Adrenal gland (tissue), 12 donors: ENCODE data around the gene FOLR1. TPM values are rescaled to one million over a fixed set of nuclear protein-coding genes. Genes with fewer than 3 reads are reported as not detected.
"Not testable (repeated sequence)": the region's sequence is repeated elsewhere in the genome, so short reads cannot be mapped to it uniquely, and the experiment has no call there.

Experiments
- DNase-seq, 7 donors: peaks; one replicate each; pipeline ENCODE4 v3.0.0-alpha.2; 2019 to 2020
- H3K27ac ChIP-seq, 5 donors: fragments of 200-600 bp; sonication (generic) in 4 of 5; 1 replicate in 3 of 5; 2 replicates in 2 of 5; pipeline versions ENCODE4 v1.5.1 to v1.8.0; 2016 to 2020; ENCODE audit warnings: mild to moderate bottlenecking in 1 of 5
- H3K27me3 ChIP-seq: fragments of 200-600 bp; 2 replicates; pipeline ENCODE4 v1.8.0; 2021
- H3K36me3 ChIP-seq, 2 donors: fragments of 200-600 bp; replicated peaks in 1 of 2; 1 replicate in 1 of 2; 2 replicates in 1 of 2; pipeline versions ENCODE4 v1.5.1 to v1.8.0; 2018 to 2022
- H3K4me1 ChIP-seq, 2 donors: fragments of 200-600 bp; replicated peaks in 1 of 2; 1 replicate in 1 of 2; 2 replicates in 1 of 2; pipeline versions ENCODE4 v1.5.1 to v1.8.0; 2018 to 2021
- H3K4me3 ChIP-seq, 4 donors: fragments of 200-600 bp; sonication (generic) in 3 of 4; one replicate each; pipeline ENCODE4 v1.5.1; 2016 to 2018
- H3K9me3 ChIP-seq, 3 donors: fragments of 200-600 bp; sonication (generic) in 1 of 3; replicated peaks in 1 of 3; 1 replicate in 2 of 3; 2 replicates in 1 of 3; pipeline versions ENCODE4 v1.5.1 to v1.8.0; 2016 to 2021
- CTCF ChIP-seq, 6 experiments: fragments of 450-650 bp in 4 of 6; fragments of 200-600 bp in 2 of 6; sonication (generic) in 1 of 6; IDR thresholded peaks; 1 replicate in 5 of 6; 2 replicates in 1 of 6; pipeline versions ENCODE4 v1.5.1 to v1.8.0; 2016 to 2021; ENCODE audit warnings: antibody characterized with exemption in 6 of 6, mild to moderate bottlenecking in 2 of 6, moderate library complexity in 1 of 6
- POLR2A ChIP-seq, 2 donors: fragments of 450-650 bp; IDR thresholded peaks; one replicate each; pipeline ENCODE4 v1.6.1; 2017; ENCODE audit warnings: antibody characterized with exemption in 2 of 2, mild to moderate bottlenecking in 2 of 2, moderate library complexity in 1 of 2
- WGBS, 4 donors: extraction: QIAGEN DNeasy Blood & Tissue Kit in 2 of 4; methylation state at CpG; one replicate each; pipeline versions ENCODE4 v1.1.5 to v1.1.7; 2013 to 2017; 5-methylcytosine and 5-hydroxymethylcytosine counted together
- intact Hi-C, 2 donors: fragments of 100-400 bp; cut with DNase I; formaldehyde crosslinking; loops; one replicate each; pipeline versions ENCODE4 v1.14.1 to v1.15.0; 2022 to 2023
- polyA plus RNA-seq, 3 donors: library from polyadenylated mRNA; stranded (reverse); fragments of 200-250 nt in 2 of 3; fragments of 350-450 nt in 1 of 3; fragmentation: Illumina TruSeq in 1 of 3; extraction: RNeasy Lipid Tissue Mini Kit (QIAGEN cat#74804) in 1 of 3; gene quantifications; one replicate each; pipeline ENCODE4 v1.2.3, GENCODE V29; 2013 to 2014
- total RNA-seq, 9 donors: library from RNA; depleted of rRNA in 4 of 9; stranded (reverse); fragments of >200 nt in 4 of 9; fragments of 120-200 nt in 1 of 9; fragmentation: NEBNext Ultra II Directional in 1 of 9; extraction: Animal tissue kit (Norgen Biotek cat#: 25700) in 1 of 9; gene quantifications; one replicate each; pipeline versions ENCODE4 v1.1.0 to v1.2.4, GENCODE V29; 2013 to 2023
- donor health status: healthy with polysubstance abuse.
- donor health status: Bipolar disorder and iron deficiency.
- donor health status: DM: yes; HTN: yes; CAD: no.
- donor health status: DM: no; HTN: no; CAD: no.
- donor health status: DM: no; HTN: no; CAD: no.
- donor health status: DM: yes; HTN: yes; CAD: no.

FOLR1 gene
- total and polyA plus RNA-seq, 12 donors, result 0.57 to 7.2 (median 1.4) TPM

GRCh38 chr11:72190631-72191071 lies 1.3 kb upstream of the FOLR1 start:
- intact Hi-C loops, result no loop called here
- Histone ChIP-seq H3K9me3 (no peaks in the 10 kb centered on the region), H3K27ac (no peak overlapping the region), H3K27me3 (no peaks in the 10 kb centered on the region), H3K4me1 (no peaks in the 10 kb centered on the region), H3K36me3 (no peaks in the 10 kb centered on the region), H3K4me3 (no peak overlapping the region)
- DNase-seq, result no peak
- TF ChIP-seq POLR2A (IDR thresholded peaks at IDR 0.05) (no peak), CTCF (IDR thresholded peaks at IDR 0.05) (no peak)
- WGBS, 4 donors, result 83 to 91% (median 85%) methylated on average over 5 of the region's 5 CpGs

- Histone ChIP-seq H3K4me3 (no peak overlapping the region), H3K27ac (no peak overlapping the region), H3K36me3 (no peaks in the 10 kb centered on the region), H3K4me1 (no peaks in the 10 kb centered on the region), H3K9me3 (no peaks in the 10 kb centered on the region), H3K27me3 (no peaks in the 10 kb centered on the region)
- 71 to 80% (median 76%) methylated on average over 11 to 12 of the region's 12 CpGs for WGBS, 4 donors
- DNase-seq, result peak in 2 of 7 donors; percentile 26 to 42
- intact Hi-C loops, result no loop called here
- TF ChIP-seq POLR2A (IDR thresholded peaks at IDR 0.05) (no peak), CTCF (IDR thresholded peaks at IDR 0.05) (no peak)
Observed at GRCh38 chr11:72195518-72196270, 3.8 kb downstream of the FOLR1 start.

GRCh38 chr11:72201445-72201844 lies 9.5 kb downstream of the FOLR1 start:
- WGBS, 4 donors, result 85 to 93% (median 90%) methylated on average over 34 to 43 of the region's 43 CpGs

GRCh38 chr11:72202571-72202970 lies 10.6 kb downstream of the FOLR1 start:
- DNase-seq, result no peak
- no peaks in the 10 kb centered on the region for H3K36me3 ChIP-seq
- intact Hi-C loops, result no loop called here
- H3K9me3 ChIP-seq, result no peaks in the 10 kb centered on the region
- WGBS, 4 donors, result 93 to 98% (median 98%) methylated on average over 6 of the region's 6 CpGs
- no peak overlapping the region for H3K4me3 ChIP-seq
- no peak for TF ChIP-seq CTCF (IDR thresholded peaks at IDR 0.05)
- TF ChIP-seq POLR2A (IDR thresholded peaks at IDR 0.05), result no peak
- H3K27ac ChIP-seq, result no peak overlapping the region
- H3K27me3 ChIP-seq, result no peaks in the 10 kb centered on the region
- no peaks in the 10 kb centered on the region for H3K4me1 ChIP-seq

More at GRCh38 chr11:72201445-72201844, 9.5 kb downstream of the FOLR1 start:
- H3K36me3 ChIP-seq, H3K27me3 ChIP-seq, H3K4me1 ChIP-seq, DNase-seq, H3K27ac ChIP-seq, intact Hi-C loops, H3K9me3 ChIP-seq, H3K4me3 ChIP-seq: not testable (repeated sequence)

- H3K27me3 ChIP-seq, result no peaks in the 10 kb centered on the region
- no peaks in the 10 kb centered on the region for H3K9me3 ChIP-seq
- no peak for DNase-seq
- H3K4me3 ChIP-seq, result no peak overlapping the region
- intact Hi-C loops, result no loop called here
- 69 to 75% (median 72%) methylated on average over 2 of the region's 2 CpGs for WGBS, 4 donors
- TF ChIP-seq CTCF (IDR thresholded peaks at IDR 0.05) (no peak), POLR2A (IDR thresholded peaks at IDR 0.05) (no peak)
- no peaks in the 10 kb centered on the region for H3K36me3 ChIP-seq
- no peak overlapping the region for H3K27ac ChIP-seq
- no peaks in the 10 kb centered on the region for H3K4me1 ChIP-seq
Observed at GRCh38 chr11:72203163-72203562, 11.2 kb downstream of the FOLR1 start.
